GM21717 (cell line): Measurements from ENCODE around the gene CWC22.

Experiments
- ATAC-seq: cut with Tn5 transposase; IDR thresholded peaks from one replicate; pipeline ENCODE4 v1.9.1; 2021; ENCODE audit warnings: mild to moderate bottlenecking, moderate library complexity; ENCODE audit not compliant: unreplicated experiment

The CWC22 gene

GRCh38 chr2:179900655-179901054 is 106.4 kb downstream of the CWC22 start:
- no peak for ATAC-seq

- no peak for ATAC-seq
Observed at GRCh38 chr2:179899666-179900065, 107.4 kb downstream of the CWC22 start.

- peak; percentile 91 for ATAC-seq
Observed at GRCh38 chr2:179898873-179899272, 108.2 kb downstream of the CWC22 start.
